Left hindlimb (tissue), 1 donor: ENCODE results near the gene FAM193A.
"Not testable (repeated sequence)": the region's sequence is repeated elsewhere in the genome, so short reads cannot be mapped to it uniquely, and the experiment has no call there.

ENCODE experiments used
- DNase-seq: peaks from one replicate; pipeline ENCODE4 v3.0.0-alpha.2; 2018

The FAM193A gene

GRCh38 chr4:2733001-2733843, 196.8 kb downstream of the FAM193A start:
- no peak for DNase-seq

GRCh38 chr4:2733844-2734574, 197.6 kb downstream of the FAM193A start:
- no peak for DNase-seq

GRCh38 chr4:2734612-2735011, 198.2 kb downstream of the FAM193A start:
- DNase-seq, result no peak

- DNase-seq, result no peak
Observed at GRCh38 chr4:2735869-2736268, 199.4 kb downstream of the FAM193A start.

- DNase-seq, result not testable (repeated sequence)
Observed at GRCh38 chr4:2738296-2738695, 201.8 kb downstream of the FAM193A start.

- no peak for DNase-seq
Observed at GRCh38 chr4:2741626-2742025, 205.2 kb downstream of the FAM193A start.

- no peak for DNase-seq
Observed at GRCh38 chr4:2742081-2742822, 205.8 kb downstream of the FAM193A start.

GRCh38 chr4:2742823-2743517, 206.5 kb downstream of the FAM193A start:
- DNase-seq, result no peak

GRCh38 chr4:2743518-2744445, 207.3 kb downstream of the FAM193A start:
- DNase-seq, result no peak

- no peak for DNase-seq
Observed at GRCh38 chr4:2744576-2745270, 208.3 kb downstream of the FAM193A start.

- no peak for DNase-seq
Observed at GRCh38 chr4:2745516-2745915, 209.1 kb downstream of the FAM193A start.

GRCh38 chr4:2745981-2746806, 209.7 kb downstream of the FAM193A start:
- DNase-seq, result peak; percentile 52

GRCh38 chr4:2746891-2747695, 210.6 kb downstream of the FAM193A start:
- DNase-seq, result no peak

- DNase-seq, result no peak
Observed at GRCh38 chr4:2750719-2751605, 214.5 kb downstream of the FAM193A start.

- DNase-seq, result peak; percentile 24
Observed at GRCh38 chr4:2753436-2753835, 217.0 kb downstream of the FAM193A start.

- peak; percentile 25 for DNase-seq
Observed at GRCh38 chr4:2754848-2755819, 218.7 kb downstream of the FAM193A start.
